HUDEP-2 (cell line): Measurements from ENCODE around the gene FAM240B.

ENCODE experiments used
- DNase-seq, 76 experiments: peaks; one replicate each; lab custom pipeline; 2025; ENCODE audit not compliant: unreplicated experiment in 76 of 76; lab: John Stamatoyannopoulos, UW

The FAM240B gene

DNA sequence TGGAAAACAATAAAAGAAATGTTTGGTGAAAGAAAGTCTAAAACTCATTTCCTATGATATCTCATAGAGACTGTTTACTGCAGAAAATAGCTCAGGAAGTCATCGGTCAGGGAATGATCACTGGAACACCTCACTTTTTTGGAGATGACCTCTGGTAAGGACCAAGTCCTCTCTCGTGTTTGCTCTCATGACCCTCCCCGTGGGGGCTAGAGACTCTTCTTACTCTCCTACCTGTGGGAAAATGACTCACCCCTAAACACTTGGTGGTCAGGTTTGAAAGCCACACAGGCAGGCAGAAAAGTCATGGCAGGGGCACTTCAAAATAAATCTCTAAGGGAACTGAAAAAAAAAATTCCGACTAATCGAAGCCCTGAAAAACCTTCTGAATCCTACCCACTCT, 48.2 kb downstream of the FAM240B start:
- no peak for DNase-seq

DNA sequence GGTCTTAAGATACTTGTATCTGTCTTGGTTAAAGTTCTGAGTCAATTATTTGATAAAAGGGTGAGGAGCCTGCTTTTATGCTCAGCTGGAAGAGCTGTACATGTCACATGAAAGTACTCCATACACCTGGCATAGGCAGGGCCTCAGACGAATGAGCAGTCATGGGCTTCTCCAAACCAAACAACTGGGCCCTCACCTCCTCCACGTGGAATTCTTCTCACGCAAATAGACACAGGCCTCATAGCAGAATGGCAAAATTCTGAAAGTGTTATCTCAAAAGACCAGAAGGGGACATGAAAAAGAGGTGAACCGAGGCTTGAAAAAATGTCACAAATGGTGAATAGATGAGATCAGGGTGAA, 48.6 kb downstream of the FAM240B start:
- peak in 1 of 76 experiments; percentile 5 for DNase-seq

DNA sequence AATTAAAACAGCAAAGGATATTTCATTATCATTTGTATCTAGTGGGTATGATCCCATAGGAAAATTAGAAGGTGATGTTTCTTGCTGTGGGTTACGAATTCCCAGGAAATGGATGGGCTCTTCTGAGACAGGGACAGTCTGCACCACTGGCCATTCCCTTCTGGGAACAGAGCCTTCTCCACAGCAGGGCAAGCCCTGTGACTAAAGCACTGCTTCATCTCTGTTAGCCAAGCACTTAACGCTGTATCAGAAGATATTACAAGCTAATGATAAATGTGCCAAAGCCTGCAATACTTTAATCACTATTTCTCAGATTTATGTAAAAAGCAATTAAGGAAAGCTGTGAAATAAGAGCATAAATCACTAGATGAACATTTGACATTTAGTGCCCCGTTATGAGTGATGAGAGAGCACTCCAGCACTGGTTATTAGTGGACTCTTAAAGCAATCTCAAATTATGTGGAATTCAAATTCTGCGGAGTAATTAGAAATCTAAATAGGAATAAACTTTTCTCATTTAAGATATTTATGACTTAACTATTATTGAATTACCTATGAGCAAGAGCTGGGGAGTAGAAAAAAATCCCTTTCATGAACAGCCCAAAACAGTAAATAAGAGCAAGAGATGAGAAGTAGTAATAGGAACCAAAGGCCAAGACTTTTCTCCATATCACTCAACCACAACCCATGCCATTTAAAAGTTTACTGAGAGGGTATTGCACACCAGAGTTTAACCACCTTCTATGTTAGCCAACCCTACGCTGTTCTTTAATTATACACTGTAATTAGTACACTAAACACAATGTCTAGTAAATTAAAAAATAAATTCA, 49.2 kb downstream of the FAM240B start:
- DNase-seq = no peak

DNA sequence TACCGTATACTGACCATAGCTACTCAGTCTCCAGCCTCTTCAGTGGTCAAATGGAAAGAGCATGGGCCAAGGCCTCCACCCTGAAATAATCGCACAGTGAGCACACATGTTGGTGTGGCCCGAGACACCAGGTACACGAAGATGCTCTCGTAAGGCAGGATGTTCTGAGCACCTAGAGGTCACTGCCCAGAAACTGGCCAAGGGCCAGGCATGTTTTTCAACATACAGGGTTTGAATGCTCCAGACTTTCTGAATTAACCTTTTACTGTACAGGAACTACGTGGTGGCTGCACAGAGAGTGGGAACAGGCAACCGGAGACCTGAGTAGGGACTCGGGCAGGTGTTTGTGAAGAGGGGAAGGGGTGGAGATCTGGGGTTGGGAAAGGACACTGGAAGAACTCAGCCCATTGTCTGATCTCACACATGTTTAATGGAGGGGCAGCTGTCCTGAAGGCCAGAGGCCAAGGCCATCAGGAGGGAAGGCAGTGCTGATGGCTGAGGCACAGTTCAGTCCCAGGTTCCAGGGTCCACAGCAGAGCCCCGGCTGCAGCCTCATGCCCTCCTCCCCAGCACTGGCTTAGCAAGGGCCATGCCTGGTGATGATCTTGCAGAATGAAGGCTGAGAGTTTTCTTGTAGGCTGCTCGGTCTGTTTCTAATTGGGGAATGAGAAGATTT, 51.0 kb downstream of the FAM240B start:
- DNase-seq = no peak

DNA sequence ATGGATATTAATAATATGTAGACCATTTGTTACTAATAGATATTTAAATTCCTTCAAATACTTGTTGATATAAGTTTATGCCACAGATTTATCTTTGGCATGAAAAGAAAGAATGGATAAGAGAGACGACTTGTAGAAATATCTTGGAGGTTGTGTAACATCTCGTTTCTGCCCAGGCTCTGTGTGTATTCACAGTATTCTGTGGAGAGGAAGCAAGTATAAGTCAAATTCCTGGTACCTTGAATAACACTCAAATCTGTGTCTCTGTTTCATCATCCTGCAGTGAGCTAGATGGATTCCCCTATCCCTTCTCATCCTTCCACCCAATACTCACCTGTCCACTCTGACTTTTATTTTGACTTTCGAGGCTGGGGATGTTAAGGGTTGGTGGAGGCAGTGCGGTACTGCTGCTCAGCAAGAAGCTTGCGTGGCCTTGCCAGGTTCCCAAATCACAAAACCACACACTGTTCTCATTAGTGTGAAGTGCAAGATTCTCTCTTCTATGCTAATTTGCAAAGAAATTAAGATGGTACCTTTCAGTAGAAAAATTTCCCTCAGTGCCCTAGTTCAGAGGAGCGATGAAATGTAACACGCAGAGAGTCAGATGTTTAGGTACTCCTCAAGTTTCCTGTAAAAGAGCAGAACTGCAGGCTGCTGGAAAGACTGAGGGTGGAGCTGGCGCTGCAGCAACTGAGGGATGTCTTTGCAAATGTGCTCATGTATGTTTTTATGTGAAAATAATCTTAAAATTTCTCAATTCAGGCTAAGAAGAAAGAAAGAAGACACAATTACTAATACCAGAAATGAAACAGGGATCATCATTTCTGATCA, 57.0 kb downstream of the FAM240B start:
- DNase-seq = no peak

DNA sequence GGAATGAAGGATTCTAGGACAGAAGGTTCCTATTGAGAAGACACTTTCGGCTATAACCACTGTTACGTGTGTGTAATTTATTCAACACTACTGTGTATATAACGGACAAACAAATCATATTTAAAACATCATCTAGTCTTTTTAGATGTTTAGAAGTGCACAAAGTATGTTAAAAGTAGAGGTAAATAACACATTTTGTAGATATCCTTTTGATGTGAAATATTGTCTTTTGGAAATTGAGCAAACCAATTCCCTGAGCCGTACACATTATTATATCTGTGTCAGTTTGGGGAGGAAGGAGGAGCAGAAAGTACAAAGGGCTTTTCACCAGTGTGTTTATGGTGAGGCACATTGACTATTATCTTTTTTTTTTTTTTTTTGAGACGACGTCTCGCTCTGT, 60.4 kb downstream of the FAM240B start:
- DNase-seq = no peak

DNA sequence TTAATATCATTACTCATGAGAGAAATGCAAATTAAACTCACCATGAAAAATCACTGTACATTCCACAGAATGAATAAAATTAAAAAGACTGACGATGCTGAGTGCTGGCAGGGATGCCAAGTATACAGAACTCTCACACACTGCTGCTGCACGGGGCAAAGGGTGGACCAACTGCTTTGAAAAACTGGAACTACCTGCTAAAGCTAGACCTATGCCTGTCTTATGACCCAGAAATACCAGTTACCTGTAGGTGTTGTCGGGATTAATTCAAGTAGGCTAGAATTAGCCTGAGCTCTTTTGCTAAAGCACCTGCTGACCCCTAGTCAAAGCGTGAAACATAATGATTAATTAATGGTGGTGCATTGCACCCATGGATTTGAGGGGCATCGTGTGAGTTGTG, 63.0 kb downstream of the FAM240B start:
- DNase-seq = no peak

DNA sequence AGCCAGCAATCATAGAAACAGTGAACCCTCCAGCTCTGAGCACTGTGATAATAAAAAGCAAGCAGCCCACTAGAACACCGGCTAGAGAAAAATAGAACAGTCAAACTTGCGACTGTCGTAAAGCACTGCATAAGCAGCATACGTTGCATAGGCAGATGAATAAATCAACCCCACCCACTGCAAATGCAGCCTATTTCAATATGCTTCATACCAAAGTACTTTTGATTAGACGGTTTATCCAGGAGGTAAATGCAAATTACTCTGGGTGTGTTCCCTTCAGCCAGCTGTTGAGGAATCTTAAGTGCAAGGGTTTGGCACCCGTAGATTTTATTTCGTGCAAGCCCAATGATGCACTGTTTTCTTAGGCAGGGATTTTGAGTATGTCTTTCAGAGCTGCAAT, 67.4 kb downstream of the FAM240B start:
- DNase-seq = no peak

DNA sequence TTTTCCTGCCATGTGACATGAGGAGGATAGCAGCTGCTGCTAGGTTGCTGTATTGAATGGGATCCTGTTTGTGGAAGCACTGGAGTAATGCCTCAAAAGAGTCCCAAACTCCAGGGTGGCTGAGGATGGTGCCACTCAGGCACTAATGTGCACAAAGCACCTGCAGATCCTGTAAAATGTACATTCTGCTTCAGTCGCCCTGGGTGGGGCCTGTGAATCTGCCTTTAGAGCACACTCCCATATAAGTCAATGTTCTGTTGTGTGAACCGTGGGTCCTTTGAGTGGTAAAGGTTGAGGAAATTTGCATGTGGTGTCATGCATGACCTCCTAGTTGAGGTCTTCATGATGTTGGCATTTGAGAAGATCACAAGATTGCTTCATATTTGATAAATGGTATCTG, 67.9 kb downstream of the FAM240B start:
- no peak for DNase-seq

DNA sequence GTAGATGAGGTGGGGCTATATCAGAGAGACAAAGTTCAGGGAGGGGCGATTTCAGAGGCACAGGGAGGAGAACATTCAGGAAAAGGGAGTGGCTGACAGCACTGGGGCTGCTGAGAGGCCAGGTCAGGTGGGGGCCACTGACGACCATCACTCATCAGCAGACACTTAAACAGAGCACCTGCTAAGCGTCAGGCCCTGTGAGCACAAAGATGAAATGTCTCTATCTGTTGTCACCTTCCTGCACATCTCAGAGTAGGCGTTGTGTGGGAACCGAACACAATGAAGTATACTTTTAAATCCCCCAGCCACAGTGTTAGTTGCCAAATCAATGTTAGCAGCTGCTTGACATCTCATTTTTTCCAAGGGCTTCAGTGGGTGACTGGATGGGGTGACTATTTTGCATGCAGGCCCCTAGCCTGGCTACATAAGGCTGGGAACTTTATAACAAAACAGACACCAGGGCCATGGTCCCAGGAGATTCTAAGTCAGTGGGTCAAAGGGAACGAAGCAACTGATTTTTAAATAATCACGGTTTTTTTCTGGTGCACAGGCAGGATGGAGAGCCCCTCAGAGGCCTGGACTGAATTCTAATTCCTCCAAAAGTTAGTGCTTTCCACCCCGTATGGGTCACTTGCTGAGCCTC, 68.4 kb downstream of the FAM240B start:
- no peak for DNase-seq

DNA sequence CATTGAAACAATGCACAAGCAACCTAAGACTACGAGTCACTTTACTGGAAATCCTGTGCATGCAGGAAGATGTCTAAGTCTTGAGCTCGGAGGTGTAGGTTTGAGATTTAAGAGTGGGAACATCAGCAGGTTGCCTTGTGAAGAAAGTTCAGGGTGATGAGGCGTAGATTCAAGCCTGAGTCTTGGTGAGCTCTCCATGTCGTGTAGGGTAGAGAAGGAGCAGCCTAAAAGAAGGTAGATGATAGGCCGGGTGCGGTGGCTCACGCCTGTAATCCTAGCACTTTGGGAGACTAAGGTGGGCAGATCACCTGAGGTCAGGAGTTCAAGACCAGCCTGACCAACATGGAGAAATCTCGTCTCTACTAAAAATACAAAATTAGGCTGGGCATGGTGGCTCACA, 69.4 kb downstream of the FAM240B start:
- no peak for DNase-seq

DNA sequence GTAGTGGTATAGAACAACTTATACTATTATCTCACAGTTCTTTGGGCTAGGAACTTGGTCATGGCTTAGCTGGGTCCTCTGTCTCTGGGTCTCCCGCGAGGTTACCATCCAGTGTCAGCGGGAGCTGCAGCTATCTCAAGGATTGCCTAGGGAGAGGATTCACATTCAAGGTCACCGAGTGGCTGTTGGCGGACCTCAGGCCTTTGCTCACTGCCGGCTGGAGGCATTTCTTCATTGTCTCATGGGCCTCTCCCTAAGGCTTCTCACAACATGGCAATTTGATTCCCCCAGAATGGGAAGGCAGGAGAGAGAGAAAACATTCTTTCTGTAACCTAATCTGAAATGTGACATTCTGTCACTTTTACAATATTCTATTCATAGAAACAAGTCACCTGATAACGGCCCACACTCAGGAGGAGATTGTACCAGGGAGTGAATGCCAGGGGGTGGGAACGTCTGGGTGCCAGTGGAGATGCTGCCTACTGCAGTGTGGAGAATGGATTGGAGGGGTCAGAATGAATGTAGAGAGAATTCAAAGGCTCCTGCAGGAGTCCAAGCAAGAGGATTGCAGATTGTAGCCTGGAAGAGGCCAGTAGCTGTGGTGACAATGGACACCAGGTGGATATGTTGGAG, 70.1 kb downstream of the FAM240B start:
- no peak for DNase-seq

DNA sequence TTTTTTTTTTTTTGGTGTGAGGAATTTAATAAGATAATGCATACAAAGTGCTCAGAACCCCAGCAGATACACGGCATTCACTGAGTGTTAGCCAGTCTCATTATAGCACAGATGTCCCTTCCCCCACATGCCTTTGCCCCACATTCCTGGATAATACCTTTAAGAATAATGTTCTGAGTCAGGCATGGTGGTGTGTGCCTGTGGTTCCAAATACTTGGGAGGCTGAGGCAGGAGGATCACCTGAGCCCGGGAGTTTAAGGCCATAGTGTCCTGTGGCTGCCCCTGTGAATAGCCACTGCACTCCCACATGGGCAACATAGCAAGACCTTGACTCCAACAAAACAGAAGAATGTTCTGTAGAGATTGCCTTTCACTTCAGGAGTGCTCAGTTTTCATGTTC, 75.3 kb downstream of the FAM240B start:
- DNase-seq = no peak
